ENCODE measurements around the gene MT1B. TPM values are rescaled to one million over a fixed set of nuclear protein-coding genes. Genes with fewer than 3 reads are reported as not detected.

The MT1B gene
- total RNA-seq, 1 experiment from 2014 or later, result not detected

DNA sequence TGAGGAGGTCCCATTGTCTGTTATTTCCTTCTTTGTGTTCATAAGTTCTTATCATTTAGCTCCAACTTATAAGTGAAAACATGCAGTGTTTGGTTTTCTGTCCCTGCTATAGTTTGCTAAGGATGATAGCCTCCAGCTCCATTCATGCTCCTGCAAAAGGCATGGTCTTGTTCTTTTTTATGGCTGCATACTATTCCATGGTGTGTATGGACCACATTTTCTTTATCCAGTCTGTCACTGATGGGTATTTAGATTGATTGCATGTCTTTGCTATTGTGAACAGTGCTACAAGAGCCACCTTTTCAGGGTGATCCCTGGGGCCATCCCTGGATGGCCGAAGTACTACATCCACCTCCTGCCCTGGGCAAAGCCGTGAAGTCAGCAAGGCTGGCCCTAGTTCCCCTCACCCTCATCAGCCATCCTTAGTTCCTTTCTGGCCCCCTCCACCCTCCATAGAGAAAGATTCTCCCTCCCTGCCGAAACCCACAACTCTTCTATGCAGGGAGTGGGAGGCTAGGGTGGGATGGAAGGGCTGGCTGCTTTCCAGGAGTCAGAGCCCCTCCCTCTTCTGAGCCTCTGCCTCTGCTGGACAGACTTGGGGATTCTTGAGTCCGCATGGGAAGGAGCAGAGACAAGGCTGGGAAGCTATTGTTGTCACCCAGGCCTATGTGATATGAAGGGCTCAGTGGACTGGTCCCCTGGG, 38.9 kb downstream of the MT1B start:
- ATAC-seq (no peak), DNase-seq (ENCODE audit: low read depth, low spot score) (no peak)
- Histone ChIP-seq H4K20me1 (ENCODE audit: insufficient read depth) (no peaks in the 10 kb centered on the region), H3K27ac (ENCODE audit: low read depth, low read length) (no peak overlapping the region), H3K4me2 (ENCODE audit: low read length) (no peak overlapping the region), H3K36me3 (ENCODE audit: control insufficient read depth in 1 of 2, insufficient read depth in 2 of 2, low read length in 2 of 2) (no peaks in the 10 kb centered on the region), H3K79me2 (ENCODE audit: insufficient read depth, low read length) (no peaks in the 10 kb centered on the region), H3K4me1 (ENCODE audit: control insufficient read depth in 1 of 2, insufficient read depth in 2 of 2, low read length in 2 of 2) (peaks cover 19 to 36% of the 10 kb centered on the region in 2 experiments), H3K9ac (ENCODE audit: low read length) (no peak overlapping the region), H3K27me3 (ENCODE audit: insufficient read depth, low read length) (no peaks in the 10 kb centered on the region), H2AFZ (ENCODE audit: low read depth, low read length, poor library complexity, severe bottlenecking) (no peak overlapping the region), H3K9me3 (ENCODE audit: control insufficient read depth in 1 of 2, insufficient read depth in 1 of 2, low read depth in 1 of 2, low read length in 2 of 2) (no peaks in the 10 kb centered on the region), H3K9me2 (ENCODE audit: insufficient read depth) (no peaks in the 10 kb centered on the region), H3K4me3 (replicated peaks in 1 of 2; ENCODE audit: low read depth in 1 of 2, low read length in 2 of 2) (no peak overlapping the region)
- ChIA-PET RAD21 (ENCODE audit: low non-redundant PET in 1 of 2, low total read pairs in 2 of 2, uncharacterized antibody in 2 of 2, unreplicated experiment in 2 of 2) (no interaction called here), POLR2A (interaction anchor here (0.9 to 1.3 kb wide), 2 partner anchors 8 to 65 kb away, joined by 3 read pairs; partner anchors contain the start of genes MT1E and MT1X), CTCF (interaction anchor here (1.3 kb wide), 1 partner anchor 12 kb away, joined by 7 read pairs; no protein-coding TSS in a partner anchor)
- no peak for TF ChIP-seq EZH2phosphoT487 (IDR thresholded peaks at IDR 0.05; ENCODE audit: borderline replicate concordance)
- TF ChIP-seq, protein P1, sequence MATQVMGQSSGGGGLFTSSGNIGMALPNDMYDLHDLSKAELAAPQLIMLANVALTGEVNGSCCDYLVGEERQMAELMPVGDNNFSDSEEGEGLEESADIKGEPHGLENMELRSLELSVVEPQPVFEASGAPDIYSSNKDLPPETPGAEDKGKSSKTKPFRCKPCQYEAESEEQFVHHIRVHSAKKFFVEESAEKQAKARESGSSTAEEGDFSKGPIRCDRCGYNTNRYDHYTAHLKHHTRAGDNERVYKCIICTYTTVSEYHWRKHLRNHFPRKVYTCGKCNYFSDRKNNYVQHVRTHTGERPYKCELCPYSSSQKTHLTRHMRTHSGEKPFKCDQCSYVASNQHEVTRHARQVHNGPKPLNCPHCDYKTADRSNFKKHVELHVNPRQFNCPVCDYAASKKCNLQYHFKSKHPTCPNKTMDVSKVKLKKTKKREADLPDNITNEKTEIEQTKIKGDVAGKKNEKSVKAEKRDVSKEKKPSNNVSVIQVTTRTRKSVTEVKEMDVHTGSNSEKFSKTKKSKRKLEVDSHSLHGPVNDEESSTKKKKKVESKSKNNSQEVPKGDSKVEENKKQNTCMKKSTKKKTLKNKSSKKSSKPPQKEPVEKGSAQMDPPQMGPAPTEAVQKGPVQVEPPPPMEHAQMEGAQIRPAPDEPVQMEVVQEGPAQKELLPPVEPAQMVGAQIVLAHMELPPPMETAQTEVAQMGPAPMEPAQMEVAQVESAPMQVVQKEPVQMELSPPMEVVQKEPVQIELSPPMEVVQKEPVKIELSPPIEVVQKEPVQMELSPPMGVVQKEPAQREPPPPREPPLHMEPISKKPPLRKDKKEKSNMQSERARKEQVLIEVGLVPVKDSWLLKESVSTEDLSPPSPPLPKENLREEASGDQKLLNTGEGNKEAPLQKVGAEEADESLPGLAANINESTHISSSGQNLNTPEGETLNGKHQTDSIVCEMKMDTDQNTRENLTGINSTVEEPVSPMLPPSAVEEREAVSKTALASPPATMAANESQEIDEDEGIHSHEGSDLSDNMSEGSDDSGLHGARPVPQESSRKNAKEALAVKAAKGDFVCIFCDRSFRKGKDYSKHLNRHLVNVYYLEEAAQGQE (IDR thresholded peaks at IDR 0.05; ENCODE audit: low read depth), result no peak
- no peak for TF ChIP-seq POLR2A (IDR thresholded peaks at IDR 0.05; ENCODE audit: borderline replicate concordance, extremely low read depth, insufficient read depth, insufficient read length)
- no peak for TF ChIP-seq YY1 (IDR thresholded peaks at IDR 0.05; ENCODE audit: extremely low read depth, insufficient replicate concordance, low read depth, low read length)
- TF ChIP-seq CEBPB (IDR thresholded peaks at IDR 0.05; ENCODE audit: low read depth), result no peak
- no peak for TF ChIP-seq SRF (IDR thresholded peaks at IDR 0.05; ENCODE audit: low read depth)
- TF ChIP-seq ATF3 (IDR thresholded peaks at IDR 0.05), result no peak
- TF ChIP-seq RAD21 (IDR thresholded peaks at IDR 0.05; ENCODE audit: low read depth), result no peak
- no peak for TF ChIP-seq MAX (IDR thresholded peaks at IDR 0.05)
- TF ChIP-seq SP1 (IDR thresholded peaks at IDR 0.05; ENCODE audit: low read depth), result no peak
- TF ChIP-seq FOSL1 (IDR thresholded peaks at IDR 0.05; ENCODE audit: low read depth), result no peak
- no peak for TF ChIP-seq EGR1 (IDR thresholded peaks at IDR 0.05; ENCODE audit: low read depth)
- TF ChIP-seq ZNF274 (IDR thresholded peaks at IDR 0.05; ENCODE audit: low read depth, low read length), result no peak
- TF ChIP-seq ZFX (IDR thresholded peaks at IDR 0.05), result no peak
- TF ChIP-seq POLR2AphosphoS5 (IDR thresholded peaks at IDR 0.05; ENCODE audit: low read depth, low read length), result no peak
- TF ChIP-seq CBX3 (IDR thresholded peaks at IDR 0.05; ENCODE audit: low read depth), result no peak
- TF ChIP-seq SIN3A (IDR thresholded peaks at IDR 0.05; ENCODE audit: low read depth), result no peak
- TF ChIP-seq CTCF (IDR thresholded peaks at IDR 0.05 in 2 of 3, conservative IDR thresholded peaks at IDR 0.05 in 1 of 3; ENCODE audit: borderline replicate concordance in 1 of 3, insufficient read depth in 1 of 3, low read depth in 2 of 3, low read length in 2 of 3), result no peak
- no peak for TF ChIP-seq EZH2 (IDR thresholded peaks at IDR 0.05)
- TF ChIP-seq ELF1 (IDR thresholded peaks at IDR 0.05; ENCODE audit: borderline replicate concordance, low read depth), result no peak
- no TSS peak for BruUV-seq (replicated peaks)
- intact Hi-C loops (cut with micrococcal nuclease), result no loop called here
